Peyer's patch (tissue), 4 donors: ENCODE measurements around the gene AKNA.

Source experiments
- CTCF ChIP-seq, 6 experiments: fragments of 450-650 bp in 4 of 6; fragments of 200-600 bp in 2 of 6; sonication (generic) in 1 of 6; IDR thresholded peaks; one replicate each; pipeline ENCODE4 v1.5.1; 2017 to 2019; ENCODE audit warnings: antibody characterized with exemption in 6 of 6, mild to moderate bottlenecking in 3 of 6, moderate library complexity in 1 of 6
- POLR2A ChIP-seq, 2 donors: fragments of 450-650 bp; IDR thresholded peaks; one replicate each; pipeline ENCODE4 v1.5.1; 2017; ENCODE audit warnings: antibody characterized with exemption in 2 of 2, mild to moderate bottlenecking in 2 of 2, moderate library complexity in 2 of 2

GRCh38 chr9:114336699-114337395 lies 50.9 kb downstream of the AKNA start:
- TF ChIP-seq CTCF (IDR thresholded peaks at IDR 0.05) = no peak
- no peak for TF ChIP-seq POLR2A (IDR thresholded peaks at IDR 0.05)
